Measurements from ENCODE around the gene HPS1. TPM values are rescaled to one million over a fixed set of nuclear protein-coding genes. Genes with fewer than 3 reads are reported as not detected.

Gene HPS1
- total and polyA plus RNA-seq, 2 of the 8 experiments (the other 6 are each of a cell fraction or from before 2014, with no cell fraction given), result 38.7 to 61.7 TPM

- Histone ChIP-seq H3K56ac (replicated peaks; ENCODE audit: insufficient read length, low read depth, low read length) (no peak overlapping the region), H3K23ac (ENCODE audit: insufficient read length) (no peak overlapping the region), H2AK5ac (ENCODE audit: low read depth, low read length) (no peak overlapping the region), H2BK12ac (ENCODE audit: low read depth, low read length) (no peak overlapping the region), H3K79me1 (ENCODE audit: low read depth, low read length) (no peaks in the 10 kb centered on the region), H3K18ac (ENCODE audit: extremely low read depth, low read length) (no peak overlapping the region), H3K14ac (ENCODE audit: insufficient read length) (no peak overlapping the region), H2BK5ac (ENCODE audit: low read depth, low read length) (no peak overlapping the region; the same call in 1 of the 2 replicates), H4K5ac (ENCODE audit: insufficient read length, low read depth, low read length) (no peak overlapping the region), H4K91ac (replicated peaks; ENCODE audit: insufficient read length, low read length) (no peak overlapping the region), H2BK120ac (replicated peaks; ENCODE audit: low read depth, low read length) (no peak overlapping the region), H4K20me1 (replicated peaks in 1 of 2; ENCODE audit: control insufficient read depth in 1 of 2, insufficient read depth in 2 of 2, low read length in 2 of 2) (no peaks in the 10 kb centered on the region), H2BK20ac (ENCODE audit: low read length) (no peak overlapping the region), H3K9me3 (ENCODE audit: insufficient read depth in 2 of 2, low read depth in 1 of 2, low read length in 1 of 2) (no peaks in the 10 kb centered on the region), H3K79me2 (ENCODE audit: control insufficient read depth in 1 of 2, insufficient read depth in 2 of 2, low read length in 2 of 2) (no peaks in the 10 kb centered on the region), H3K4me3 (ENCODE audit: extremely low read depth in 1 of 4, insufficient read depth in 2 of 4, low read depth in 3 of 4, low read length in 4 of 4) (no peak overlapping the region), H2AFZ (ENCODE audit: low read length) (no peak overlapping the region), H3K4me1 (replicated peaks in 1 of 4; ENCODE audit: control insufficient read depth in 3 of 4, insufficient read depth in 4 of 4, low read length in 3 of 4) (peaks cover 0 to 10% (median 3%) of the 10 kb centered on the region in 4 experiments; a peak in 6 of 7 replicates), H3K9ac (replicated peaks in 1 of 4; ENCODE audit: extremely low read depth in 1 of 4, low read depth in 3 of 4, low read length in 3 of 4) (no peak overlapping the region), H3K27me3 (replicated peaks in 1 of 4; ENCODE audit: control insufficient read depth in 3 of 4, extremely low read depth in 1 of 4, insufficient read depth in 3 of 4, low read length in 3 of 4) (no peaks in the 10 kb centered on the region), H3K23me2 (ENCODE audit: low read depth, low read length) (no peaks in the 10 kb centered on the region; the same call in 1 of the 2 replicates), H2BK15ac (ENCODE audit: low read length) (no peak overlapping the region), H3K27ac (ENCODE audit: low read depth, low read length) (no peak overlapping the region), H4K8ac (ENCODE audit: extremely low read depth, insufficient read depth, low read length) (no peak overlapping the region), H3K4ac (replicated peaks; ENCODE audit: insufficient read length, low read depth, low read length) (no peak overlapping the region), H3K36me3 (ENCODE audit: control insufficient read depth in 2 of 4, insufficient read depth in 4 of 4, low read length in 3 of 4) (peaks cover 0 to 6% (median 2%) of the 10 kb centered on the region in 4 experiments; a peak in 4 of 8 replicates), H3K4me2 (ENCODE audit: insufficient read depth in 1 of 2, low read depth in 2 of 2, low read length in 2 of 2) (no peak overlapping the region)
- TF ChIP-seq SIX5 (IDR thresholded peaks at IDR 0.05; ENCODE audit: low read depth, low read length), result no peak
- no peak for TF ChIP-seq E2F6 (IDR thresholded peaks at IDR 0.05)
- TF ChIP-seq KDM1A (IDR thresholded peaks at IDR 0.05; ENCODE audit: borderline replicate concordance, low read length), result no peak
- 88% methylated on average over 18 of the region's 18 CpGs; no CpG with 5 or more reads in 1 of the 2 experiments for whole genome bisulfite sequencing, 2 experiments (ENCODE audit: extremely low coverage in 1 of 2, insufficient coverage in 1 of 2, insufficient read length in 1 of 2, insufficient replicate concordance in 2 of 2, low coverage in 1 of 2, low lambda C conversion rate in 2 of 2, missing lambda C conversion rate in 1 of 2)
- no peak for FAIRE-seq
- POLR2A ChIA-PET (ENCODE audit: partially characterized antibody), result interaction anchor here (0.7 kb wide), 1 partner anchor 9 kb away, joined by 4 read pairs; no protein-coding TSS in a partner anchor
- DNase-seq (ENCODE audit: low read depth in 1 of 2, low spot score in 2 of 2), result no peak
- CTCF ChIA-PET (ENCODE audit: partially characterized antibody), result interaction anchor here (1.4 to 6.9 kb wide), 2 partner anchors 9 to 16 kb away, joined by 4 to 69 read pairs; no protein-coding TSS in a partner anchor
Observed at GRCh38 chr10:98416606-98417388, 29.9 kb downstream of the HPS1 start.

Data from H1 (cell line).